GM12878 (cell line): ENCODE measurements around the gene BTNL2. TPM values are rescaled to one million over a fixed set of nuclear protein-coding genes. Genes with fewer than 3 reads are reported as not detected.
A peak's percentile ranks its signal among the peaks of the same experiment; 100 is the strongest.

Source experiments
- ATF2 ChIP-seq: IDR thresholded peaks from 2 replicates; pipeline ENCODE4 v1.6.1; 2012; ENCODE audit warnings: low read length, inconsistent platforms
- BCL11A ChIP-seq: IDR thresholded peaks from 2 replicates; pipeline ENCODE4 v1.6.1; 2011; ENCODE audit warnings: low read depth, low read length
- BCLAF1 ChIP-seq: fragments of 450-650 bp; IDR thresholded peaks from 2 replicates; pipeline ENCODE4 v1.6.1; 2017; ENCODE audit warnings: antibody characterized with exemption, mild to moderate bottlenecking, moderate library complexity
- CBX5 ChIP-seq: sonication (generic); IDR thresholded peaks from 2 replicates; pipeline ENCODE4 v1.6.1; 2016; ENCODE audit warnings: low read depth, moderate library complexity, mild to moderate bottlenecking, inconsistent platforms
- CEBPB ChIP-seq, 2 experiments: fragments of 150-350 bp in 1 of 2; IDR thresholded peaks; 2 replicates each; pipeline ENCODE4 v1.6.1; 2012 to 2014; ENCODE audit warnings: low read depth in 2 of 2, low read length in 2 of 2, borderline replicate concordance in 1 of 2, inconsistent platforms in 1 of 2
- CHD2 ChIP-seq: IDR thresholded peaks from 2 replicates; pipeline ENCODE4 v1.6.1; 2011; ENCODE audit warnings: low read depth, low read length, improper control_type of control experiment, borderline replicate concordance
- HDGF ChIP-seq: fragments of 450-650 bp; IDR thresholded peaks from 2 replicates; pipeline ENCODE4 v1.6.1; 2016; ENCODE audit warnings: antibody characterized with exemption
- IKZF1 ChIP-seq: fragments of 450-650 bp; conservative IDR thresholded peaks from 2 replicates; pipeline ENCODE4 v1.6.1; 2017; ENCODE audit warnings: antibody characterized with exemption, mild to moderate bottlenecking
- JUND ChIP-seq: IDR thresholded peaks from 2 replicates; pipeline ENCODE4 v1.6.1; 2012; ENCODE audit warnings: low read depth, mild to moderate bottlenecking, low read length, improper control_type of control experiment, moderate library complexity
- KDM1A ChIP-seq: fragments of 200-600 bp; sonication (generic); IDR thresholded peaks from 2 replicates; pipeline ENCODE4 v1.6.1; 2016; ENCODE audit warnings: borderline replicate concordance
- LARP7 ChIP-seq: fragments of 450-650 bp; IDR thresholded peaks from 2 replicates; pipeline ENCODE4 v1.6.1; 2017; ENCODE audit warnings: mild to moderate bottlenecking
- MYC ChIP-seq: IDR thresholded peaks from 2 replicates; pipeline ENCODE4 v1.6.1; 2011; ENCODE audit warnings: mild to moderate bottlenecking, low read length, moderate library complexity, inconsistent platforms; ENCODE audit not compliant: insufficient read depth, insufficient replicate concordance, insufficient read length, severe bottlenecking
- NFYB ChIP-seq: IDR thresholded peaks from 2 replicates; pipeline ENCODE4 v1.6.1; 2011; ENCODE audit warnings: low read depth, mild to moderate bottlenecking, low read length, improper control_type of control experiment, moderate library complexity; ENCODE audit not compliant: insufficient read depth
- NR2C2 ChIP-seq: IDR thresholded peaks from 2 replicates; pipeline ENCODE4 v1.6.1; 2011; ENCODE audit warnings: borderline replicate concordance, low read depth; ENCODE audit not compliant: control insufficient read depth, insufficient read length
- PML ChIP-seq: IDR thresholded peaks from 2 replicates; pipeline ENCODE4 v1.6.1; 2012; ENCODE audit warnings: low read length, inconsistent platforms
- POLR2AphosphoS2 ChIP-seq: IDR thresholded peaks from 2 replicates; pipeline ENCODE4 v1.6.1; 2011; ENCODE audit warnings: low read depth, mild to moderate bottlenecking, low read length, improper control_type of control experiment, moderate library complexity
- POLR2AphosphoS5 ChIP-seq: IDR thresholded peaks from 2 replicates; pipeline ENCODE4 v1.6.1; 2011; ENCODE audit warnings: mild to moderate bottlenecking, low read length, inconsistent platforms
- RAD51 ChIP-seq: fragments of 450-650 bp; IDR thresholded peaks from 2 replicates; pipeline ENCODE4 v1.6.1; 2016; ENCODE audit warnings: moderate library complexity, mild to moderate bottlenecking, inconsistent platforms
- SIX5 ChIP-seq: IDR thresholded peaks from 2 replicates; pipeline ENCODE4 v1.6.1; 2011; ENCODE audit warnings: mild to moderate bottlenecking, low read depth, low read length, moderate library complexity; ENCODE audit not compliant: severe bottlenecking
- TAF1 ChIP-seq: IDR thresholded peaks from 2 replicates; pipeline ENCODE4 v1.6.1; 2011; ENCODE audit warnings: mild to moderate bottlenecking, low read depth, low read length, borderline replicate concordance
- TARDBP ChIP-seq: IDR thresholded peaks from 2 replicates; pipeline ENCODE4 v1.6.1; 2016; ENCODE audit warnings: borderline replicate concordance
- USF2 ChIP-seq: IDR thresholded peaks from 2 replicates; pipeline ENCODE4 v1.6.1; 2011; ENCODE audit warnings: low read depth, low read length, improper control_type of control experiment, borderline replicate concordance
- ZBTB4 ChIP-seq: fragments of 450-650 bp; formaldehyde crosslinking; IDR thresholded peaks from 2 replicates; pipeline ENCODE4 v1.4.0; 2022; ENCODE audit warnings: mild to moderate bottlenecking, moderate library complexity
- ZSCAN29 ChIP-seq: fragments of 450-650 bp; IDR thresholded peaks from 2 replicates; pipeline ENCODE4 v1.6.1; 2017; ENCODE audit warnings: mild to moderate bottlenecking, moderate library complexity
- polyA plus RNA-seq, 11 experiments: library from polyadenylated mRNA; depleted of rRNA in 4 of 11; unstranded in 6 of 11; stranded (reverse) in 5 of 11; fragments of >200 nt; fragmentation: Nextera tagmentation in 4 of 11; fragmentation: Illumina TruSeq in 1 of 11; extraction: Ambion mirVana in 4 of 11; extraction: Trizol in 1 of 11; gene quantifications; 1 replicate in 1 of 11; 2 replicates in 10 of 11; pipeline versions ENCODE4 v1.2.1 to v1.2.3, GENCODE V29; 2011 to 2016; ENCODE audit warnings: inconsistent platforms in 2 of 11, missing spikeins in 2 of 11, low read depth in 1 of 11
- total RNA-seq, 4 experiments: library from RNA; depleted of rRNA in 3 of 4; stranded (reverse); fragments of >200 nt in 3 of 4; fragmentation: Illumina TruSeq in 1 of 4; extraction: Trizol in 1 of 4; gene quantifications; 2 replicates each; pipeline versions ENCODE4 v1.2.1 to v1.2.3, GENCODE V29; 2013 to 2021

The BTNL2 gene
- total and polyA plus RNA-seq, 10 of the 15 experiments (the other 5 are each of a cell fraction or from before 2014, with no cell fraction given), result 0.11 to 0.29 (median 0.26) TPM; not detected in 5

GRCh38 chr6:32445321-32445854 is 38.4 kb upstream of the BTNL2 start (continued):
- no peak for TF ChIP-seq TAF1
- peak; percentile 7; the same call in 1 of the 2 replicates for TF ChIP-seq ZBTB4 (CRISPR knock-in tag)
- no peak for TF ChIP-seq JUND
- TF ChIP-seq NR2C2, result no peak
- 0 out of 2 replicates have a peak, but pooled peaks have one; percentile 33 for TF ChIP-seq ZSCAN29
- TF ChIP-seq NFYB, result no peak
- no peak for TF ChIP-seq CHD2
- TF ChIP-seq USF2, result no peak
- no peak for TF ChIP-seq KDM1A
- no peak for TF ChIP-seq SIX5
- no peak for TF ChIP-seq CEBPB (IDR thresholded peaks at IDR 0.05; ENCODE audit: borderline replicate concordance in 1 of 2, low read depth in 2 of 2, low read length in 2 of 2)
- no peak for TF ChIP-seq HDGF
- 0 out of 2 replicates have a peak, but pooled peaks have one; percentile 42 for TF ChIP-seq BCLAF1
- TF ChIP-seq BCL11A, result peak; percentile 40; the same call in 1 of the 2 replicates
- no peak for TF ChIP-seq IKZF1
- no peak for TF ChIP-seq LARP7
- TF ChIP-seq POLR2AphosphoS2, result peak; percentile 67
- TF ChIP-seq TARDBP, result no peak
- no peak for TF ChIP-seq CBX5
- TF ChIP-seq RAD51, result no peak
- TF ChIP-seq POLR2AphosphoS5, result peak; percentile 72; the same call in 1 of the 2 replicates
- TF ChIP-seq MYC, result no peak
- TF ChIP-seq ATF2, result no peak
- TF ChIP-seq PML, result peak; percentile 26
